Esophagus muscularis mucosa (tissue), 4 donors: ENCODE results near the gene TSPYL2. TPM values are rescaled to one million over a fixed set of nuclear protein-coding genes. Genes with fewer than 3 reads are reported as not detected.

Experiments used
- DNase-seq: peaks from one replicate; pipeline ENCODE4 v3.0.0-alpha.2; 2017; ENCODE audit errors: extremely low spot score
- H3K27ac ChIP-seq, 4 donors: fragments of 200-600 bp; sonication (generic); replicated peaks in 1 of 4; 1 replicate in 3 of 4; 2 replicates in 1 of 4; pipeline ENCODE4 v1.5.1; 2016 to 2019; ENCODE audit warnings: mild to moderate bottlenecking in 1 of 4
- H3K27me3 ChIP-seq, 4 donors: fragments of 200-600 bp; sonication (generic); one replicate each; pipeline versions ENCODE4 v1.5.1 to v1.6.0; 2016 to 2019
- H3K36me3 ChIP-seq, 4 donors: fragments of 200-600 bp; sonication (generic); one replicate each; pipeline ENCODE4 v1.5.1; 2016 to 2019
- H3K4me1 ChIP-seq, 4 donors: fragments of 200-600 bp; sonication (generic); one replicate each; pipeline ENCODE4 v1.5.1; 2016 to 2019
- H3K4me3 ChIP-seq, 4 donors: fragments of 200-600 bp; sonication (generic); 1 replicate in 2 of 4; 2 replicates in 2 of 4; pipeline ENCODE4 v1.5.1; 2016 to 2019; ENCODE audit warnings: mild to moderate bottlenecking in 4 of 4, moderate library complexity in 1 of 4
- H3K9me3 ChIP-seq, 4 donors: fragments of 200-600 bp; sonication (generic); 1 replicate in 3 of 4; 2 replicates in 1 of 4; pipeline ENCODE4 v1.5.1; 2016 to 2019
- EP300 ChIP-seq: sonication (generic); formaldehyde crosslinking; IDR thresholded peaks from one replicate; pipeline ENCODE4 v1.6.1; 2017; ENCODE audit warnings: antibody characterized with exemption
- POLR2A ChIP-seq: fragments of 450-650 bp; IDR thresholded peaks from one replicate; pipeline ENCODE4 v1.6.1; 2017; ENCODE audit warnings: antibody characterized with exemption, moderate library complexity, mild to moderate bottlenecking, low read depth
- POLR2AphosphoS5 ChIP-seq, 2 donors: sonication (generic); formaldehyde crosslinking; IDR thresholded peaks; one replicate each; pipeline ENCODE4 v1.6.1; 2017; ENCODE audit warnings: antibody characterized with exemption in 2 of 2
- WGBS: methylation state at CpG from one replicate; pipeline ENCODE4 v1.1.5; 2018; 5-methylcytosine and 5-hydroxymethylcytosine counted together
- intact Hi-C: fragments of 100-400 bp; cut with DNase I; formaldehyde crosslinking; loops from one replicate; pipeline ENCODE4 v1.15.1; 2023
- total RNA-seq, 4 donors: library from RNA; depleted of rRNA; stranded (reverse); fragments of >200 nt; gene quantifications; one replicate each; pipeline versions ENCODE4 v1.1.0 to v1.2.1, GENCODE V29; 2016
- TF ChIP-seq, protein P1 (sequence below), 3 experiments: fragments of 200-600 bp in 2 of 3; fragments of 450-650 bp in 1 of 3; sonication (generic) in 2 of 3; IDR thresholded peaks; one replicate each; pipeline ENCODE4 v1.5.1; 2017 to 2019; ENCODE audit warnings: antibody characterized with exemption in 3 of 3, mild to moderate bottlenecking in 2 of 3, moderate library complexity in 1 of 3

The TSPYL2 gene
- total RNA-seq, 4 donors from 2014 or later: 65.9 to 98.8 (median 92.2) TPM

DNA sequence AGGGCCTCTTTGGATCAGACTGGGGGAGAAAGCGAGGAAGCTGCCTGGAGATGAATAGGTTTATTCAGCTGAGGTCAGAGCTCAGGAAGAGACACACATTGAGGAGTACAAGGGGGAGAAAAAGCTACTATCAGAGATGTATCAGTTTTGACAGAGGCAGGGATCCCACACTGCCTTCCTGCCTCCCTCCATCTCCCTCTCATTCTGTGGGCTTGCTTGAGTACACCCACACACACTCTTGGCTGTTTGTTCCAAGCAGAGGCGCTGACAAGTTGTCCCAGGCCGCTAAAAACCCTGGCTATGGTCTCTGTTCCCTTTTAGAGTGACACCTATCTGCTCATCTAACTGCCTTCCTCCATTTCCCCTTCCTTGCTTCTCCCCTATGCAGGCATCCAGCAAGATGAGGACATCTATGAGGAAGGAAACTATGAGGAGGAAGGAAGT lies 5.2 kb downstream of the TSPYL2 start:
- intact Hi-C loops: no loop called here
- no peak for DNase-seq
- WGBS: 66% methylated on average over 3 of the region's 3 CpGs
- Histone ChIP-seq H3K27ac (peak overlapping the region; percentile 84 to 97 (median 94)), H3K9me3 (no peaks in the 10 kb centered on the region), H3K4me1 (peaks cover 7 to 62% (median 43%) of the 10 kb centered on the region in 4 donors), H3K4me3 (peak overlapping the region; percentile 24 to 84 (median 60)), H3K27me3 (no peaks in the 10 kb centered on the region), H3K36me3 (peaks cover 6 to 24% (median 22%) of the 10 kb centered on the region in 4 donors)
- TF ChIP-seq, protein P1, sequence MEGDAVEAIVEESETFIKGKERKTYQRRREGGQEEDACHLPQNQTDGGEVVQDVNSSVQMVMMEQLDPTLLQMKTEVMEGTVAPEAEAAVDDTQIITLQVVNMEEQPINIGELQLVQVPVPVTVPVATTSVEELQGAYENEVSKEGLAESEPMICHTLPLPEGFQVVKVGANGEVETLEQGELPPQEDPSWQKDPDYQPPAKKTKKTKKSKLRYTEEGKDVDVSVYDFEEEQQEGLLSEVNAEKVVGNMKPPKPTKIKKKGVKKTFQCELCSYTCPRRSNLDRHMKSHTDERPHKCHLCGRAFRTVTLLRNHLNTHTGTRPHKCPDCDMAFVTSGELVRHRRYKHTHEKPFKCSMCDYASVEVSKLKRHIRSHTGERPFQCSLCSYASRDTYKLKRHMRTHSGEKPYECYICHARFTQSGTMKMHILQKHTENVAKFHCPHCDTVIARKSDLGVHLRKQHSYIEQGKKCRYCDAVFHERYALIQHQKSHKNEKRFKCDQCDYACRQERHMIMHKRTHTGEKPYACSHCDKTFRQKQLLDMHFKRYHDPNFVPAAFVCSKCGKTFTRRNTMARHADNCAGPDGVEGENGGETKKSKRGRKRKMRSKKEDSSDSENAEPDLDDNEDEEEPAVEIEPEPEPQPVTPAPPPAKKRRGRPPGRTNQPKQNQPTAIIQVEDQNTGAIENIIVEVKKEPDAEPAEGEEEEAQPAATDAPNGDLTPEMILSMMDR (IDR thresholded peaks at IDR 0.05): no peak
- peak in 1 of 2 donors; percentile 37 for TF ChIP-seq POLR2AphosphoS5 (IDR thresholded peaks at IDR 0.05)

DNA sequence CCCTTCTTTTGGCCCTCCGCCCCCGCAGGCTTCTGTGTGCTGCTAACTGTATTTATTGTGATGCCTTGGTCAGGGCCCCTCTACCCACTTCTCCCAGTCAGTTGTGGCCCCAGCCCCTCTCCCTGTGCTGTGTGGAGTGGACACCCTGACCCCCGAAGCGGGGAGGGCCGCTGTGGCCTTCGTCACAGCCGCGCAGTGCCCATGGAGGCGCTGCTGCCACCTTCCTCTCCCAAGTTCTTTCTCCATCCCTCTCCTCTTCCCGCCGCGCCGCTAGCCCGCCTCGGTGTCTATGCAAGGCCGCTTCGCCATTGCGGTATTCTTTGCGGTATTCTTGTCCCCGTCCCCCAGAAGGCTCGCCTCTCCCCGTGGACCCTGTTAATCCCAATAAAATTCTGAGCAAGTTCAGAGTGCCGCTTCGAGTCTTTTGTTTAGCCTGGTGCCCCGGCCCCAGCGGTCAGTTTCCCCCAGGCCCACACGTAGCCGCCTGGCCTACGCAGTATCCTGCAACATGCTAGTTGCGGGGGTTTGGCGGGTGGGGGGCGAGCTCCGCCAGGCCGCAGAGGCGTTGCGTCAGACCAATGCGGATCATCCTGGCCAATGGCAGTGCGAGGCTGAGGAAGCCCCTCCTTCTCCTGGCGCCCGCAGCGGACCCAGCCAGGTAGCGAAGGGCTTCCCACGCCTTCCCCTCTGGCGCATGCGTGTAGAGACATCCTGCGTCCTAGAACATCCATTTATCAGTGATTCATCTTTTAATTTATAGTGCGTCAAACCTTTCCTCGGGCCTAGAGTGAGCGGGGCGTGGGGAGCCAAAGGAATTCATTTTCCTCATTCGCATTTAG lies 6.2 kb downstream of the TSPYL2 start:
- H3K27ac ChIP-seq: peak overlapping the region; percentile 84 to 97 (median 94)
- peak; percentile 92 for DNase-seq
- peaks cover 6 to 24% (median 22%) of the 10 kb centered on the region in 4 donors for H3K36me3 ChIP-seq
- no peak for TF ChIP-seq EP300
- peak; percentile 86 to 88 for TF ChIP-seq POLR2AphosphoS5 (IDR thresholded peaks at IDR 0.05)
- peaks cover 7 to 69% (median 42%) of the 10 kb centered on the region in 4 donors for H3K4me1 ChIP-seq
- no peaks in the 10 kb centered on the region for H3K9me3 ChIP-seq
- H3K27me3 ChIP-seq: no peaks in the 10 kb centered on the region
- peak overlapping the region; percentile 44 to 84 (median 62) for H3K4me3 ChIP-seq
- WGBS: 44% methylated on average over 51 of the region's 51 CpGs
- intact Hi-C loops: no loop called here

DNA sequence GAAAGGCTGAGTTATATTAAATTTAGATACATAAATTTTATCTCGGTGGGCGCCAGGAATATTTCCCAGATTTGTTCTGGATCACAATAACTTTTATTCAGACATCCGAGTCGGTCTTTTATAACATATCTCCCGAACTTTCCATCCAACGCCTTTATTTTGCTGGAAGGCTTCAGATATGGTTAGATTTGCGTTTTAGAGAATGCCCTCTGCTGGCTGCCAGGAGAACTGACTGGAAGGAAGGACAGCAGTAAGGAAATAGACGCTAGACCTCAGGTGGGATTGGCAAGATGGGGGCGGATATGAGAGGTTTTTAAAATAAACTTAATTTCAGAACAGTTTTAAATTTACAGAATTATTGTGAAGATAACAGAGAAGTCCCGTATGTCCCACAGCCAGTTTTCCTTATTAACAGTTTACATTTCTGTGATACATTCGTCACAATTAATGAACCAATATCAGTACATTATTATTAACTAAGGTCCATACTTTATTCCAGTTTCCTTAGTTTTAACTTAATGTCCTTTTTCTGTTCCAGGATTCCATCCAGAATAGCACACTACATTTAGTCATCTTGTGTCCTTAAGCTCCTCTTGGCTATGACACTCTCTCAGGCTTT lies 7.2 kb downstream of the TSPYL2 start:
- Histone ChIP-seq H3K36me3 (peaks cover 6 to 20% (median 18%) of the 10 kb centered on the region in 4 donors), H3K27ac (peak overlapping the region; percentile 84 to 97 (median 94)), H3K9me3 (no peaks in the 10 kb centered on the region), H3K4me3 (peak overlapping the region; percentile 44 to 84 (median 62)), H3K4me1 (peaks cover 7 to 61% (median 33%) of the 10 kb centered on the region in 4 donors), H3K27me3 (no peaks in the 10 kb centered on the region)
- intact Hi-C loops: loop anchor here (1.0 kb wide), 1 partner anchor 18 kb away; no protein-coding TSS in a partner anchor
- WGBS: 18% methylated on average over 11 of the region's 11 CpGs
- DNase-seq: no peak
- TF ChIP-seq, protein P1 (IDR thresholded peaks at IDR 0.05): peak; percentile 76 to 87 (median 80)
- TF ChIP-seq EP300 (no peak), POLR2A (no peak), POLR2AphosphoS5 (IDR thresholded peaks at IDR 0.05) (peak in 1 of 2 donors; percentile 33)

DNA sequence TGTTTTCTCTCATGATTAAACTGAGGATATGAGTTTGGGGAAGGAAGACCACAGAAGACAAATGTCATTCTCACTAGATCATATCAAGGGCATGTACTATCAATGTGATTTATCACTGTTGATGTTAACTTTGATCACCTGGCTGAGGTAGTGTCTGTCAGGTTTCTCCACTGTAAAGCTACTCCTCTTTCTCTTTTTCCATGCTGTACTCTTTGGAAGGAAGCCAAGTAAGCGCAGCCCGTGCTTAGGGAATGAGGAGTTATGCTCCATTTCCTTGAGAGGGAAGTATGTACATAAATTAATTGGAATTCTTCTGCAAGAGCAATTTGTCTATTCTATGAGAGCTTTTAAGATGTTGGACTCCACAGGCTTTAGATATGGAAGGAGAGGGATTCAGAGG lies 7.8 kb downstream of the TSPYL2 start:
- peaks cover 4 to 14% (median 12%) of the 10 kb centered on the region in 4 donors for H3K36me3 ChIP-seq
- 53% methylated on average over 2 of the region's 2 CpGs for WGBS
- intact Hi-C loops: loop anchor here (1.0 kb wide), 1 partner anchor 19 kb away; no protein-coding TSS in a partner anchor
- H3K27me3 ChIP-seq: no peaks in the 10 kb centered on the region
- no peak for DNase-seq
- H3K27ac ChIP-seq: peak overlapping the region in 1 of 4 donors; percentile 84
- no peak for TF ChIP-seq EP300
- TF ChIP-seq POLR2A: no peak
- TF ChIP-seq, protein P1 (IDR thresholded peaks at IDR 0.05): no peak
- no peak for TF ChIP-seq POLR2AphosphoS5 (IDR thresholded peaks at IDR 0.05)
- H3K4me1 ChIP-seq: peaks cover 11 to 59% (median 35%) of the 10 kb centered on the region in 4 donors
- H3K9me3 ChIP-seq: no peaks in the 10 kb centered on the region
- H3K4me3 ChIP-seq: no peak overlapping the region

DNA sequence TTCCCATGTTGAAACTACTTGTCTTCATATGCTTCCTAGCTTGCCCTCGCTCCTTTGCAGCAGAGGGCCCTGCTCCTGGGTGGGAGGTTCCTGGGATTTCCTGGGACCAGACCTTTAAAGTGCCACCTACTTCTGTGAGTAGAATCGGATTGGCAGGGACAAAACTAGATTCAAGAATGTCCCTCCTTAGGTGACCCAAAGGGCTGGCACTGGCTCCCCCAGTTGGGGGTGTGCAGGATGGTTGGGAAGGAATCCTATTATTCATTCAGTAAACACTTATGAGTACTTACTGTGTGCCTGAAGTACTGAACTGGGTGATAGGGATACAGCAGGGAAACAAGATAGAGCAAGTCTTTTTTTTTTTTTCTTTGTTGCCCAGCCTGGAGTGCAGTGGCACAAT lies 9.2 kb downstream of the TSPYL2 start:
- Histone ChIP-seq H3K27ac (no peak overlapping the region), H3K4me1 (peaks cover 10 to 52% (median 32%) of the 10 kb centered on the region in 4 donors), H3K9me3 (no peaks in the 10 kb centered on the region), H3K27me3 (no peaks in the 10 kb centered on the region), H3K4me3 (no peak overlapping the region), H3K36me3 (no peaks in the 10 kb centered on the region)
- DNase-seq: no peak
- TF ChIP-seq, protein P1 (IDR thresholded peaks at IDR 0.05): no peak
- no peak for TF ChIP-seq POLR2AphosphoS5 (IDR thresholded peaks at IDR 0.05)
- no peak for TF ChIP-seq POLR2A
- TF ChIP-seq EP300: no peak
- WGBS: 75% methylated on average over 1 of the region's 2 CpGs
- intact Hi-C loops: no loop called here
